Thyroid gland (tissue), 4 donors: ENCODE data around the gene ZBTB33.

Source experiments
- CTCF ChIP-seq, 6 experiments: fragments of 200-600 bp in 3 of 6; fragments of 450-650 bp in 3 of 6; sonication (generic) in 3 of 6; IDR thresholded peaks; one replicate each; pipeline ENCODE4 v1.5.1; 2016 to 2019; ENCODE audit warnings: antibody characterized with exemption in 6 of 6, mild to moderate bottlenecking in 2 of 6, inconsistent platforms in 1 of 6, moderate library complexity in 1 of 6
- POLR2A ChIP-seq, 2 donors: fragments of 450-650 bp; IDR thresholded peaks; one replicate each; pipeline ENCODE4 v1.6.1; 2017; ENCODE audit warnings: antibody characterized with exemption in 2 of 2, mild to moderate bottlenecking in 2 of 2, moderate library complexity in 1 of 2

- TF ChIP-seq CTCF (IDR thresholded peaks at IDR 0.05) = no peak
- no peak for TF ChIP-seq POLR2A (IDR thresholded peaks at IDR 0.05)
Measured at GRCh38 chrX:120302434-120302833, 51.8 kb downstream of the ZBTB33 start.
